Measurements from ENCODE around the gene MXRA5.
"Not testable (repeated sequence)": the region's sequence is repeated elsewhere in the genome, so short reads cannot be mapped to it uniquely, and the experiment has no call there.

MXRA5 gene

DNA sequence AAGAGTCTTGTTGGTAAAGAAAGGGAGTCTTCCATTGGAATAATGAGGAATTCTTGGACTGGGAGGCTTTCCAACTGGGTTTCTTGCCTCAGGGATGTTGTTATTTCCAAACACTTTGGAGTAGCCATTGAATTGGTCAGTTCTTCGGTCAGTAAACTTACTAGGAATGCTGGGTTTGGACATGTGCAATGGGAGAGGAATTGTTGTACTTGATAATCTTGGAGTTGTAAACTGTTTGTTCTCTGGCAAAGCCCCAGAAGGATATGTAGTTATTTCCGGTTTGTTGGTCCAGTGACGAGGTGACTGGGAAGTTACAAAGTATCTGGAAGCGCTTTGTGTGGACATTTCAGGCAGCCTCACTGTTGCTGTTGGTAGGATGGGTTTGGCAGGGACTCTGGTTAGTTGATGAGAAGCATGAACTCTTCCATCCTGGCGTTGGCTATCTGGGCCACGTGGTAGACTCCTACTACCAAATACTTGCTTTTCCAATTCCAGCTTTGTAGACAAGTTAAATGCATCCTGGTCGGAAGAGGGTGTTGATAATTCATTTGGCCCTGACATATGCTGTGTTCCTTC, 25.9 kb downstream of the MXRA5 start:
- DNase-seq = no peak

- DNase-seq = no peak
These were observed 29.2 kb downstream of the MXRA5 start for GRCh38 chrX:3317191-3317718.

DNA sequence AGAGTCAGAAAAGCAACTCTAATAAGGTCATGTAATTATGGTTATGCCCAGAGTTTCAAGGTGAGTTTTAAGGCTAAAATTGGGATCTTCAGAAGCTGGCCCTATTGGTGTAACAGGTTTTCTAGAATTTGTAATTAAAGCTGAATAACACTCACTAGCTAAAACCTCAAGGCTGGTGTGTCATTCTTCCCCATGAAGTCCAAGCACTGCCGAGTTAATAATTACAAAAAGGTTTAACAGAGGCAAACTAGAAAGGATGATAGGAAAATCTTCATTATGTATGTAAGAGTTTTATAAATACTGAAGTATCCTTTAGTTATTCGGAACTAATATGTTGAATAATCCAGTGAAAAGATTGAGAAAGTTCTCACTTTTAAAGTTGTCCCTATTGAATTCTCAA, 34.3 kb downstream of the MXRA5 start:
- no peak for DNase-seq

DNA sequence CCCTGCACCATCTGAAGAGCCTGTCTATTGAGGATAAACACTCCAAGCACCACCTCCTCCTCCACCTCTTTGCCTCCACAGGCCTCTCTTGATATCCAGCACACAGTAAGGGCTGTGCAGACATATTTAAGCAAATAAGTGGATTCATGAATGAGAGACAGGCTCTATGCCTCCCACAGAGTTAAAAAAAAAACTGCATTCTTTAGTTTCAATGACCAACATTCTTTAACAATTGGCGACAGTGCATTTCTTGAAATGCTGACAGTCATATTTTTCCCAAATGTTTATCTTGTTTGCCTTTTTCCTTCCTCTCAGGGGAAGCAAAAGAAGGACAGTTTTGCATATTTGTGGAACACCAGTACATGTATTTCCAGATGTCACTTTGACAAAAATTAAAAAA, 38.6 kb downstream of the MXRA5 start:
- no peak for DNase-seq

GRCh38 chrX:3299636-3300035, 46.8 kb downstream of the MXRA5 start:
- no peak for DNase-seq

- DNase-seq = no peak
These were observed 50.7 kb downstream of the MXRA5 start for GRCh38 chrX:3295731-3296130.

GRCh38 chrX:3293251-3293650, 53.2 kb downstream of the MXRA5 start:
- DNase-seq = no peak

GRCh38 chrX:3290561-3290960, 55.9 kb downstream of the MXRA5 start:
- no peak for DNase-seq

GRCh38 chrX:3286196-3286945, 60.1 kb downstream of the MXRA5 start:
- no peak for DNase-seq

GRCh38 chrX:3280706-3281105, 65.7 kb downstream of the MXRA5 start:
- no peak for DNase-seq

DNA sequence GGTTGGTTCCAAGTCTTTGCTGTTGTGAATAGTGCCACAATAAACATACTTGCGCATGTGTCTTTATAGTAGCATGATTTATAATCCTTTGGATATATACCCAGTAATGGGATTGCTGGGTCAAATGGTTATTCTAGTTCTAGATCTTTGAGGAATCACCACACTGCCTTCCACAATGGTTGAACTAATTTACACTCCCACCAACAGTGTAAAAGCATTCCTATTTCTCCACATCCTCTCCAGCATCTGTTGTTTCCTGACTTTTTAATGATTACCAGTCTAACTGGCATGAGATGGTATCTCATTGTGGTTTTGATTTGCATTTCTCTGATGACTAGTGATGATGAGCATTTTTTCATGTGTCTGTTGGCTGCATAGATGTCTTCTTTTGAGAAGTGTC, 72.8 kb downstream of the MXRA5 start:
- DNase-seq = not testable (repeated sequence)

GRCh38 chrX:3271834-3272186, 74.6 kb downstream of the MXRA5 start:
- no peak for DNase-seq

GRCh38 chrX:3271183-3271833, 75.1 kb downstream of the MXRA5 start:
- DNase-seq = no peak

- no peak for DNase-seq
These were observed 77.6 kb downstream of the MXRA5 start for GRCh38 chrX:3268829-3269228.

DNA sequence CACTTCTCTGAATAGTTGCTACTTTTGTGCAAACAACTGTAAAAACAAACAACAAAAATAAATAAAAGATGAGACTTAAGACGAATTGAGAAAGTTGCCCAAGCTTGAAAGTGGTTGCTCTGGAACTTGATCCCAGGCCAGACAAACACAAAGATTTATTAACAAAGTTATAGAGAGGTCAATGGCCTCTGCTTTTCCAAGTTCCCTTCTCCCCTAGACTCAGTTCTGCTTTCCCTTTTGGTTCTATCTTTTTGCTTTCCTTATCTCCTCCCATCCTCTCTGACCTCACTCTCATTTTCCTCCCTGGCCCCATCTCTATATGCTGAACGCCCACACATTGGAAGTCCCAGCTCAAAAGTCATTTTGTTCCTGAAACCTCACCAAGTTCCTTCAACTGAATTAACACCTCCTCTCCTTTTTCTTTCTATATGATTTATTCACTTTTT, 82.7 kb downstream of the MXRA5 start:
- no peak for DNase-seq

- no peak for DNase-seq
These were observed 83.6 kb downstream of the MXRA5 start for GRCh38 chrX:3262901-3263300.
